Endothelial cell of umbilical vein (primary cell): Measurements from ENCODE around the gene TMPRSS13.
A peak's percentile ranks its signal among the peaks of the same experiment; 100 is the strongest.

ENCODE experiments used
- CTCF ChIP-seq, 2 donors: IDR thresholded peaks; 1 replicate in 1 of 2; 2 replicates in 1 of 2; pipeline ENCODE4 v1.5.1; 2011; ENCODE audit warnings: low read length in 2 of 2, mild to moderate bottlenecking in 2 of 2, moderate library complexity in 2 of 2, control low read depth in 1 of 2, inconsistent platforms in 1 of 2, low read depth in 1 of 2; ENCODE audit not compliant: insufficient read depth in 1 of 2; ENCODE audit errors: extremely low read depth in 1 of 2
- EZH2 ChIP-seq: IDR thresholded peaks from 2 replicates; pipeline ENCODE4 v1.6.1; 2012; ENCODE audit warnings: borderline replicate concordance, low read depth, mild to moderate bottlenecking, moderate library complexity, low read length, inconsistent platforms; ENCODE audit not compliant: severe bottlenecking
- FOS ChIP-seq: IDR thresholded peaks from 2 replicates; pipeline ENCODE4 v1.6.1; 2011; ENCODE audit warnings: mild to moderate bottlenecking, low read length, moderate library complexity, borderline replicate concordance; ENCODE audit not compliant: insufficient read depth
- GATA2 ChIP-seq: IDR thresholded peaks from 2 replicates; pipeline ENCODE4 v1.7.0; 2011; ENCODE audit warnings: low read depth, mild to moderate bottlenecking, moderate library complexity, mixed read lengths, low read length; ENCODE audit not compliant: insufficient read length, insufficient read depth
- JUN ChIP-seq: IDR thresholded peaks from 2 replicates; pipeline ENCODE4 v1.6.1; 2011; ENCODE audit warnings: borderline replicate concordance, low read depth; ENCODE audit not compliant: insufficient read length, insufficient read depth
- MAX ChIP-seq: IDR thresholded peaks from 2 replicates; pipeline ENCODE4 v1.6.1; 2011; ENCODE audit not compliant: insufficient read depth, insufficient read length
- MYC ChIP-seq: IDR thresholded peaks from one replicate; pipeline ENCODE4 v1.6.1; 2011; ENCODE audit warnings: mild to moderate bottlenecking, low read depth, low read length
- POLR2A ChIP-seq: IDR thresholded peaks from 2 replicates; pipeline ENCODE4 v1.6.1; 2012; ENCODE audit warnings: low read depth, mild to moderate bottlenecking, control low read depth, low read length
- POLR2AphosphoS5 ChIP-seq: IDR thresholded peaks from 2 replicates; pipeline ENCODE4 v1.6.1; 2012; ENCODE audit warnings: low read depth, mild to moderate bottlenecking, control low read depth, low read length, moderate library complexity; ENCODE audit not compliant: insufficient read depth

- no peak for TF ChIP-seq EZH2
- no peak for TF ChIP-seq CTCF (IDR thresholded peaks at IDR 0.05; ENCODE audit: extremely low read depth in 1 of 2, insufficient read depth in 1 of 2, low read depth in 1 of 2, low read length in 2 of 2)
- no peak for TF ChIP-seq POLR2AphosphoS5
- no peak for TF ChIP-seq POLR2A
- peak; percentile 63 for TF ChIP-seq FOS
- no peak for TF ChIP-seq MAX
- peak; percentile 66 for TF ChIP-seq JUN
- TF ChIP-seq MYC: no peak
- TF ChIP-seq GATA2: no peak
These were observed 21.7 kb downstream of the TMPRSS13 start for GRCh38 chr11:117907276-117908108.
